ENCODE results near the gene BAD. TPM values are rescaled to one million over a fixed set of nuclear protein-coding genes. Genes with fewer than 3 reads are reported as not detected.

BAD gene
- total and polyA plus RNA-seq, 8 donors = 40.4 to 343 (median 105) TPM

DNA sequence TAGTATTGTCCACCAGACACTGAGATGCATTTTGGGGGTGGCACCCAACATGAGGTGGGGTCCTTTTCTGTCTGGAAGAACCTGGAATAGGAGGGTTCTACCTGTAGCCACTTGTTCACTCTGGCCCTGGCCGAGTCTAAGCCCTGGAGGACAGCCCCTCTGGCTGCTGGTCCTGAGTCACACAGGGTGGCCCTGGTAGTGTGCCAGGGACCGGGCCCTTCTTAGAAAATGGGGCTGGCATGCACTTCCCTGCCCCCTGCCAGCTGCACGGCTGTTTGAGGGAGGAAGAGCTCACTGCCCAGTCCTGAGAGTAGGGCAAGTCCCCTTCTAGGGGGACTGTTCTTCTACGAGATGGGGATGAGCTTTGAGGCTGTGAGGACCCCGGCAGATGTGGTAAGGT, 31.0 kb downstream of the BAD start:
- Histone ChIP-seq H3K4me1 (peaks cover 22 to 39% (median 32%) of the 10 kb centered on the region in 4 donors), H3K36me3 (peaks cover 35 to 44% (median 43%) of the 10 kb centered on the region in 4 donors), H3K4me3 (no peak overlapping the region), H3K27me3 (no peaks in the 10 kb centered on the region), H3K27ac (no peak overlapping the region), H3K9me3 (no peaks in the 10 kb centered on the region)
- intact Hi-C loops (cut with DNase I; ENCODE audit: low total_unique reads) = no loop called here
- TF ChIP-seq POLR2A (IDR thresholded peaks at IDR 0.05) = no peak
- TF ChIP-seq POLR2AphosphoS5 (IDR thresholded peaks at IDR 0.05) = no peak
- TF ChIP-seq, protein P1, sequence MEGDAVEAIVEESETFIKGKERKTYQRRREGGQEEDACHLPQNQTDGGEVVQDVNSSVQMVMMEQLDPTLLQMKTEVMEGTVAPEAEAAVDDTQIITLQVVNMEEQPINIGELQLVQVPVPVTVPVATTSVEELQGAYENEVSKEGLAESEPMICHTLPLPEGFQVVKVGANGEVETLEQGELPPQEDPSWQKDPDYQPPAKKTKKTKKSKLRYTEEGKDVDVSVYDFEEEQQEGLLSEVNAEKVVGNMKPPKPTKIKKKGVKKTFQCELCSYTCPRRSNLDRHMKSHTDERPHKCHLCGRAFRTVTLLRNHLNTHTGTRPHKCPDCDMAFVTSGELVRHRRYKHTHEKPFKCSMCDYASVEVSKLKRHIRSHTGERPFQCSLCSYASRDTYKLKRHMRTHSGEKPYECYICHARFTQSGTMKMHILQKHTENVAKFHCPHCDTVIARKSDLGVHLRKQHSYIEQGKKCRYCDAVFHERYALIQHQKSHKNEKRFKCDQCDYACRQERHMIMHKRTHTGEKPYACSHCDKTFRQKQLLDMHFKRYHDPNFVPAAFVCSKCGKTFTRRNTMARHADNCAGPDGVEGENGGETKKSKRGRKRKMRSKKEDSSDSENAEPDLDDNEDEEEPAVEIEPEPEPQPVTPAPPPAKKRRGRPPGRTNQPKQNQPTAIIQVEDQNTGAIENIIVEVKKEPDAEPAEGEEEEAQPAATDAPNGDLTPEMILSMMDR (IDR thresholded peaks at IDR 0.05) = no peak
- no peak for TF ChIP-seq EP300 (IDR thresholded peaks at IDR 0.05)
- DNase-seq = no peak
- 41 to 65% (median 57%) methylated on average over 5 of the region's 5 CpGs for WGBS, 5 donors

DNA sequence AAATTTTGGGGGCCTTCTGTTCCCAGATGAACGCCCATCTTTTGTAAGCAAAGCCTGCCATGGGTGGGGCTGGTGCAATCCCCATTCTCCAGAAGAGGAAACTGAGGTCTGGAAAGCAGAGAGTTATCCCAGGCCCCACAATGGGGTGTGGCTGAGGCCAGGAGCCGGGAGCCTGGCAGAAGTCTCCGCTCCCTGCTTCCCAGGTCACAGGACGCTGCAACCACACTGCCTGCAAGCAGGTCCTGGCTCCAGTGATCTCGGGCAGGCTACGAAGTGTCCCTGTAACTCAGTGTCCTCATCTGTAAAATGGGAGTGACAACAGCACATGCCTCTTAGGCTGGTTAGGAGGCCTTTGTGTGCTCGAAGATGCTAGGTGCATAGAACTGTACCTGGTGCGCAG, 31.4 kb downstream of the BAD start:
- peak overlapping the region in 3 of 5 donors; percentile 81 to 89 (median 86) for H3K27ac ChIP-seq
- H3K4me1 ChIP-seq = peaks cover 22 to 39% (median 34%) of the 10 kb centered on the region in 4 donors
- peak overlapping the region in 3 of 4 donors; percentile 80 to 86 (median 83) for H3K4me3 ChIP-seq
- no peak for DNase-seq
- intact Hi-C loops (cut with DNase I; ENCODE audit: low total_unique reads) = no loop called here
- no peaks in the 10 kb centered on the region for H3K9me3 ChIP-seq
- H3K36me3 ChIP-seq = peaks cover 31 to 40% (median 38%) of the 10 kb centered on the region in 4 donors
- no peaks in the 10 kb centered on the region for H3K27me3 ChIP-seq
- no peak for TF ChIP-seq EP300 (IDR thresholded peaks at IDR 0.05)
- WGBS, 5 donors = 55 to 79% (median 64%) methylated on average over 7 to 8 of the region's 8 CpGs

DNA sequence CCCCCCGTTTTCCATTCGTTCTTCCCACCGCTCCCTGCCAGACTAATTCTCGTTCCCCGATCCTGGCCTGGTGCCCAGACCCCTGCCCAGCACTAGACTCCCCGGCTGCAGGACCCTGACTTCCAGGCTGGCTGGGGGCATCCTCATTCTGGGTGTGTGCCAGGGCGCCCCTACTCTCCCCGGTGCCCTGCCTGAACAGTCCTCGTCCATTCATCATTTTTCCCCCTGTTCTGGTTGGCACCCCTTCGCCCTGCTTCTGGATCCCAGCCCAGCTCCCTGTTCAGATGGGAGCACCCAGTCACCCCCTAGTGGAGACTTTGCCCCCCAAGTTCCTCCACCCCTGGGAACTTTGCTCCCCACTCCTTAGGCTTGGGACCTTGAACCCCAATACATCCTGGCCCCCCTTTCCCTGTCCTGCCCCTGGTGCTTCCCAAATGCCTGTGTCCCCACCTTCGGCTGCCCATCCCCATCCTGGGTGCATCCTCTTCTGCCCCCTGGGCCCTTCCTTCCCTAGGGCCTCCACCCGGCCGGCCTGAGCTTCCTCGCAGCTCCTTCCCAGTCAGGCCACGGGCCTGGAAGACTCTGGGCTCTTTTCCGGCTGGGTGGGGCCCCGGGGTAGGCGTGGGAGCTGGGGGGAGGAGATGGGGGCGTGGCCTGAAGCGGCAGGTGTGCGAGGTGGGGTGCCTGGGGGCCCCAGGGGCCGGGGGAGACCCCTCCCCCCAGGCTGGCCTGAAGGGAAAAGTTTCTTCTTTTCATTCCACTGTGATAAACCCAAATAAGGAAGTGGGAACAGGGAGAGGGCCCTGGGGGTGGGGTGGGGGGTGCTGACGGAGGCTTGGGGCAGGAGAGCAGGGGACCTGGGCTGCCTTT, 32.2 kb downstream of the BAD start:
- peaks cover 22 to 47% (median 41%) of the 10 kb centered on the region in 4 donors for H3K4me1 ChIP-seq
- no peaks in the 10 kb centered on the region for H3K27me3 ChIP-seq
- H3K27ac ChIP-seq = peak overlapping the region; percentile 77 to 89 (median 81)
- WGBS, 5 donors = 2 to 8% (median 4%) methylated on average over 22 to 23 of the region's 23 CpGs
- DNase-seq = peak; percentile 78 to 81
- TF ChIP-seq, protein P1 (IDR thresholded peaks at IDR 0.05) = peak in 3 of 7 experiments; percentile 7 to 18 (median 9)
- TF ChIP-seq EP300 (IDR thresholded peaks at IDR 0.05) (no peak), POLR2A (IDR thresholded peaks at IDR 0.05) (no peak), POLR2AphosphoS5 (IDR thresholded peaks at IDR 0.05) (peak in 2 of 3 donors; percentile 36 to 57)
- H3K36me3 ChIP-seq = peaks cover 27 to 32% (median 30%) of the 10 kb centered on the region in 4 donors
- H3K9me3 ChIP-seq = no peaks in the 10 kb centered on the region
- H3K4me3 ChIP-seq = peak overlapping the region; percentile 80 to 86 (median 84)
- intact Hi-C loops (cut with DNase I; ENCODE audit: low total_unique reads) = no loop called here

DNA sequence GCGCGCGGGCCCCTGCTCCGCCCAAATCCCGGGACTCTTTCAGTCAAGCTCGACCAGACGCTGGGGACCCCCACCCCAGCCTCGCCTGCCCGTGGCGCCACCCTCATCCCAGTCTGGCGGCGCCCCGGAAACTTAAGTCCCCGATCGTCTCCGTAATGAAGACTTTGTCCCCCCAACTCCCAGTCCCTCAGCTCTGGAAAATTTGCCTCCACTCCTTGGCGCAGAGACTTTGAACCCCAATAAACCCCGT, 32.8 kb downstream of the BAD start:
- Histone ChIP-seq H3K9me3 (no peaks in the 10 kb centered on the region), H3K27me3 (no peaks in the 10 kb centered on the region), H3K27ac (peak overlapping the region; percentile 77 to 89 (median 81)), H3K4me3 (peak overlapping the region; percentile 80 to 86 (median 84)), H3K4me1 (peaks cover 22 to 53% (median 46%) of the 10 kb centered on the region in 4 donors), H3K36me3 (peaks cover 24 to 26% (median 25%) of the 10 kb centered on the region in 4 donors)
- intact Hi-C loops (cut with DNase I; ENCODE audit: low total_unique reads) = no loop called here
- WGBS, 5 donors = 0 to 4% (median 2%) methylated on average over 5 to 18 of the region's 18 CpGs
- DNase-seq = no peak
- TF ChIP-seq, protein P1 (IDR thresholded peaks at IDR 0.05) = no peak

Measured in stomach (tissue), 9 donors.